ENCODE measurements around the gene RNF169. TPM values are rescaled to one million over a fixed set of nuclear protein-coding genes. Genes with fewer than 3 reads are reported as not detected.

Gene RNF169
- total RNA-seq, 2 donors from 2014 or later = 22.1 to 30.1 TPM

DNA sequence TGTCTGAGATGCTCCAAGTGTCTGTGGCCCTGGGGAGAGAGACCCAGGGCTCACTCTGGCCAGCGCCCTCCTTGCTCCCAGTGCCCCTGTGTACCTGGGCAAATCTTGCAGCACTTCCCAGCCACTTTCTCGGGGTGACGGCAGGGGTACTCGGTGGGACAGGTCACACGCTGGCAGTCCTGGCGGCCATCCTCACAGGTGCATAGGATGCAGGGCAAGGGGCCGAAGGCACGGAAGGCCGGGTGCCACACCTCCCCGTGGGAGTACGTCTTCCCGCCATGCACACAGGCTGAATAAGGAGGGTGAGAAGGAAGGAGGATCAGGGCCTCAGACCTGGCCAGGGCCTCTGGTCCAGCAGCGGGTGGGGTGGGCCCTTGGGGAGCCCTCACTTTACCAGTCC is 45.4 kb upstream of the RNF169 start:
- no peak for DNase-seq (ENCODE audit: low spot score)
- H3K27me3 ChIP-seq (replicated peaks; ENCODE audit: insufficient read depth) = no peaks in the 10 kb centered on the region
- no peaks in the 10 kb centered on the region for H3K4me1 ChIP-seq (ENCODE audit: control insufficient read depth in 1 of 2, low read depth in 2 of 2)
- ATAC-seq (ENCODE audit: insufficient number of reproducible peaks, low FRiP score, low read depth) = no peak
- H3K4me3 ChIP-seq = no peak overlapping the region
- H3K27ac ChIP-seq = no peak overlapping the region
- H3K9me3 ChIP-seq = no peaks in the 10 kb centered on the region
- TF ChIP-seq, protein P1, sequence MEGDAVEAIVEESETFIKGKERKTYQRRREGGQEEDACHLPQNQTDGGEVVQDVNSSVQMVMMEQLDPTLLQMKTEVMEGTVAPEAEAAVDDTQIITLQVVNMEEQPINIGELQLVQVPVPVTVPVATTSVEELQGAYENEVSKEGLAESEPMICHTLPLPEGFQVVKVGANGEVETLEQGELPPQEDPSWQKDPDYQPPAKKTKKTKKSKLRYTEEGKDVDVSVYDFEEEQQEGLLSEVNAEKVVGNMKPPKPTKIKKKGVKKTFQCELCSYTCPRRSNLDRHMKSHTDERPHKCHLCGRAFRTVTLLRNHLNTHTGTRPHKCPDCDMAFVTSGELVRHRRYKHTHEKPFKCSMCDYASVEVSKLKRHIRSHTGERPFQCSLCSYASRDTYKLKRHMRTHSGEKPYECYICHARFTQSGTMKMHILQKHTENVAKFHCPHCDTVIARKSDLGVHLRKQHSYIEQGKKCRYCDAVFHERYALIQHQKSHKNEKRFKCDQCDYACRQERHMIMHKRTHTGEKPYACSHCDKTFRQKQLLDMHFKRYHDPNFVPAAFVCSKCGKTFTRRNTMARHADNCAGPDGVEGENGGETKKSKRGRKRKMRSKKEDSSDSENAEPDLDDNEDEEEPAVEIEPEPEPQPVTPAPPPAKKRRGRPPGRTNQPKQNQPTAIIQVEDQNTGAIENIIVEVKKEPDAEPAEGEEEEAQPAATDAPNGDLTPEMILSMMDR (IDR thresholded peaks at IDR 0.05) = no peak
- no peaks in the 10 kb centered on the region for H3K36me3 ChIP-seq

DNA sequence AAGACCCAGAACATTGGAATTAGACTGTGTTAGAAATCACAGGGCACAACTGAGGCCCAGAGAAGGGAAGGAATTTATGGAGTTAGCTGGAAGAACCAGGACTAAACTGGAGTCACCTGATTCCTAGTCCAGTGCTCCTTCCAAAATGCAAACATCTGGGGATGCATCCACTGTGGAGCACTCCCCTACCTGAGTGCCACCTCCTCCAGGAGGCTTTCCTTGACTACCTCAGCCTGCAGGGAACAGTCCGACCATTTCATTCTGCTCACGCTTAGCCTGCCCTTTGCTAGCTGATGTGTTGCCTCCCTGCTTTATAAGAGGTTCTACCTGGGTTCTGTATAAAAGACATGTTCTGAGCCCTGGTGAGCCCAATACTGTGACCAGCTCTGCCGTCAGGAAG is 41.5 kb upstream of the RNF169 start:
- Histone ChIP-seq H3K36me3 (no peaks in the 10 kb centered on the region), H3K9me3 (no peaks in the 10 kb centered on the region), H3K4me3 (no peak overlapping the region), H3K4me1 (ENCODE audit: control insufficient read depth in 1 of 2, low read depth in 2 of 2) (no peaks in the 10 kb centered on the region), H3K27me3 (replicated peaks; ENCODE audit: insufficient read depth) (no peaks in the 10 kb centered on the region), H3K27ac (no peak overlapping the region)
- ATAC-seq (ENCODE audit: insufficient number of reproducible peaks, low FRiP score, low read depth) = no peak
- no peak for DNase-seq (ENCODE audit: low spot score)
- TF ChIP-seq, protein P1 (IDR thresholded peaks at IDR 0.05) = no peak

DNA sequence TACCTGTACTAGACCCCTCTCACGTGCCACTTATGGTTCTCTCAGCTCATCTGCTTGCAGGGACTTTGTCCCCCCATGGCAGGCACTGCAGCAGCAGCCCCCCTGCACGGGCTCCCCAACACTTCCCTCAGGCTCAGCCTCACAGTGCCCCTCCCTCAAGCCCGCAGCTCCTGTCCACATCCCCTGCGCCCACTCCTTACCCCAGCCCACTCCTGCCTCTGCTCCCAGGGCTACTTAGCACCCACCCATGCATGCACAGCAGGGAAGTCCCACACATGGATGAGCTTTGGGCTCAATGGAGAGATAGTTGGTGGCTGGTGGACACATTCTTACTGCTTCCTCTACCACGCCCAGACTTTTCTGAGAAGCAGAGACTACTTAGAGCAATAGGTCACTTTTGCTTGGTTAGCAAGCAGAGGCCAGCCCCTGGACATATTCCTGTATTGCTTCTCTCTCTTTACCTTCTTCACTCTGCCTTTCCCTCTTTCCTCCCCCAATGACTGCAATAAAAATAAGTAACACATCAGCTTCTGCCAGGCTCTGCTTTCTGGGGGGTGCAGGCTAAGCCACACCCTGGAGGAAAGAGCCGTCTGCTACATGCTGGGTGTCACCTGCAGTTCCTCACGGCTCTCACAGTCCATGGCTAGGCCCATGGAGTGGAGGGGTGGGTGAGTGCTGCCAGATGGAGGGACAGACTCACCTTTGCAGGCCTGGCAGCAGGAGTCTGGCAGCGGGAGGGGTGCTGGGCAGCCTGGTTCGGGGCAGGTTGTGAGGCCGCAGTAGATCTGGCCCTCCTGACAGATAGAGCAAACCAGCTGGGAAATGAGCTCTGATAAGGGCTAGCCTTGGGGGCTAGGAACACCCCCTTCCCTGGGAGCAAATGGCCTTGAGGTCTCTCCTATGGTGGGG is 40.8 kb upstream of the RNF169 start:
- no peak overlapping the region for H3K4me3 ChIP-seq

DNA sequence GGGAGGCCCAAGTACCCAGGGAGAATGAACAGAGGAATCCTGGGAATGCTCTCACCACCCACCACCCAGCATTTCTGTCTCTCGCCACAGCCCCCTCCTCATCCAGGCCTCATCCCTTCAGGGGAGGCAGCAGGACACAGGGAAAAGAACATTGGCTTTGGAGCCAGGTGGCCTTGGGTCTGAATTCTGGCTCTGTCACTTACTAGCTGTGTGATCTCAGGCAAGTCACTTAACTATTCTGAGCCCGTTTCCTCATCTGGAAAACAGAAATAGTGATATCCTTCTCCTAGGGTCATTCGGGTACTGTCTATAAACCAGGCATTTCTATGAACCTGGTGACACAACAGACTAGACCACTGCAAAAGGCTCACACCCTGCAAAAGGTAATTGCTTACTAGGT is 39.5 kb upstream of the RNF169 start:
- TF ChIP-seq, protein P1 (IDR thresholded peaks at IDR 0.05) = no peak
- no peaks in the 10 kb centered on the region for H3K4me1 ChIP-seq (ENCODE audit: control insufficient read depth in 1 of 2, low read depth in 2 of 2)
- no peak overlapping the region for H3K27ac ChIP-seq
- DNase-seq (ENCODE audit: low spot score) = no peak
- H3K27me3 ChIP-seq (replicated peaks; ENCODE audit: insufficient read depth) = no peaks in the 10 kb centered on the region
- no peaks in the 10 kb centered on the region for H3K36me3 ChIP-seq
- H3K4me3 ChIP-seq = no peak overlapping the region
- H3K9me3 ChIP-seq = no peaks in the 10 kb centered on the region
- ATAC-seq (ENCODE audit: insufficient number of reproducible peaks, low FRiP score, low read depth) = no peak

More for the DNA sequence above, 40.8 kb upstream of the RNF169 start:
- ATAC-seq (ENCODE audit: insufficient number of reproducible peaks, low FRiP score, low read depth) (no peak), DNase-seq (ENCODE audit: low spot score) (no peak)
- no peaks in the 10 kb centered on the region for H3K9me3 ChIP-seq
- H3K27ac ChIP-seq = no peak overlapping the region
- TF ChIP-seq, protein P1 (IDR thresholded peaks at IDR 0.05) = no peak
- H3K27me3 ChIP-seq (replicated peaks; ENCODE audit: insufficient read depth) = no peaks in the 10 kb centered on the region
- no peaks in the 10 kb centered on the region for H3K4me1 ChIP-seq (ENCODE audit: control insufficient read depth in 1 of 2, low read depth in 2 of 2)
- H3K36me3 ChIP-seq = no peaks in the 10 kb centered on the region

DNA sequence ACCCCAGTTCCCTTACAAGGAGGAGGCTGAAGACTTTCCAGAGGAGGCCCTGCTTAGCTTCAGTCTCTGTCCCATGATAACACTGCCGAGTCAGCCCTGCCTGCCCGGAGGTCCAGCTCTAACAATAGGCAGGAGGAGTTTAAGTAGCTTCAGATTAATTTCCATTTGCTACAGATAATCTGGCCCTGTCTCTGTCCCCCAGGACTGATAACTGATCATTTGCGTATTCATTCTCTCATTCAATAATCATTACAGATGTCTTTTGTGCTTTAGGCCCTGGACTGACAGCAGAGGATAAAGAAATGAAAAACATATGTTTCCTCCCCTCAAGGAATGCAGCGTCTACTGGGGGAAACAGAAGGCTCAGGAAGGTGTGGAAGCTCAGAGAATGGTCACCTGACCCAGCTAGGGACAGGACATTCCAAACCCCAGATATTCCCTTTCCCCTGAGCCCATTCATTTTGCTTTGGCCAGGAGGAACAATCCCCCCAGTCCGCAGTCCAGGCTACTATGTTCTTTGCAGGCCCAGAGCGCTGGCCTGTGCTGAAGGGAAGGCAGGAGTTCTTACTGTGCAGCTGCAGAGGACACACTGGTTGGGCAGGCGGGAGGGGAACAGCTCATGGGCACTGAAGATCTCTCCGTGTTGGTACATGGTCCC is 38.2 kb upstream of the RNF169 start:
- ATAC-seq (ENCODE audit: insufficient number of reproducible peaks, low FRiP score, low read depth) (no peak), DNase-seq (ENCODE audit: low spot score) (no peak)
- H3K27me3 ChIP-seq (replicated peaks; ENCODE audit: insufficient read depth) = no peaks in the 10 kb centered on the region
- H3K9me3 ChIP-seq = no peaks in the 10 kb centered on the region
- no peak overlapping the region for H3K27ac ChIP-seq
- TF ChIP-seq, protein P1 (IDR thresholded peaks at IDR 0.05) = no peak
- no peaks in the 10 kb centered on the region for H3K36me3 ChIP-seq
- no peaks in the 10 kb centered on the region for H3K4me1 ChIP-seq (ENCODE audit: control insufficient read depth in 1 of 2, low read depth in 2 of 2)
- no peak overlapping the region for H3K4me3 ChIP-seq

Data from thoracic aorta (tissue), 2 donors.